HG02840 (cell line): Measurements from ENCODE around the gene PAK1.

Experiments used
- ATAC-seq: cut with Tn5 transposase; IDR thresholded peaks from one replicate; pipeline ENCODE4 v1.9.1; 2021; ENCODE audit warnings: mild to moderate bottlenecking, moderate library complexity, moderate number of reproducible peaks; ENCODE audit not compliant: unreplicated experiment, low FRiP score

PAK1 gene

DNA sequence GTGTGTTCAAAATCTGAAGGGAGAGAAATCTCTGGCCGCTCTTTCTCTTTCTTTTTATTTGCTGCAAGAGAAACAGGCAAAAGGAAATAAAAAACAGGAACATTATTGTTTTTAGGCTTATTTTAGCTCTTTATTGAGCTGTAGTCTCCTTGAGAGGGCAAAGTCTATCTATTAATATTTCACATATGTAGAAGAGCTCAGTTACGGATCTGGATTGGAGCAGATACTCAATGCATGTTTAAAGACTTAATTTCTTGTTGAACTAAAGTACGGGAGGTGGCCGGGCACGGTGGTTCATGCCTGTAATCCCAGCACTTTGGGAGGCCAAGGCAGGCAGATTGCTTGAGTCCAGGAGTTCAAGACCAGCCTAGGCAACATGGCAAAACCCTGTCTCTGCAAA, 94.0 kb downstream of the PAK1 start:
- no peak for ATAC-seq

- ATAC-seq = no peak
These were observed 94.6 kb downstream of the PAK1 start for GRCh38 chr11:77379253-77379652.

GRCh38 chr11:77377734-77378133, 96.2 kb downstream of the PAK1 start:
- ATAC-seq = no peak

DNA sequence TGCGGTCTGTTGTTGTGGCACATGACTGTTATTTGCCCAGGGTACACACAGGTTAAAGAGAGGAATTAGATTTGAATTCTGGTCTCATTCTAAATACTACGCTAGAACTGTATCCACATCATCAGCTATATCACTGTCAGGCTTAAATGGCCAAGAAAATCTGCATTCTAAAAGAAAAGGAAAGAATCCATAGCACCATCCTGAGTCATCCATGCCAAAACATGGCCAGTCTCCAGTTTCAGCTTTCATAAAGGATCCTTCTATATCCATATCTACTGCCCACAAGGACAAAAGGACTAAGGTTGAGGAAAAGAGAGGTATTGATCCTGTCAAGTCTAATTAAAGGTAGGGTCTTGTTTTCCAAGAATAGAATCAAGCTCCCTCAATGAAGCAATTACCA, 98.8 kb downstream of the PAK1 start:
- no peak for ATAC-seq

- ATAC-seq = no peak
These were observed 99.3 kb downstream of the PAK1 start for GRCh38 chr11:77374611-77375031.

DNA sequence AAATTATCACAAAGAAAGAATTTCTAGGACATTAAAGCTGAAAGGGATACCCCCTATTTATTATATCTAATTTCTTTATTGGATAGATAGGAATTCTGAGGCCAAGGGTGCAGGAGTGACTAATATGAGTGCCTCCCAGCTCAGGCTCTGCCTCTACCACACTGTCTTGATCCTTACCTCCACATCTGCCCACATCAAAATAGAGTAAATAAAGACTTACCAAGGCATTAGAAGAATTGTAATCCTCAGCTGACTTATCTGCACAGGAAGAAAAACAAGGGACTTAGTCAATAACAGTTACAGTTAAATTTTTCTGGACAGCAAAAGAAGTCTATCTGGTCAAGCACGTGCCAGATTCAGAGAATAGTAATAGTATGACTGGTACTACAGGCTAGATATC, 99.8 kb downstream of the PAK1 start:
- no peak for ATAC-seq

- no peak for ATAC-seq
These were observed 101.2 kb downstream of the PAK1 start for GRCh38 chr11:77372726-77373125.

DNA sequence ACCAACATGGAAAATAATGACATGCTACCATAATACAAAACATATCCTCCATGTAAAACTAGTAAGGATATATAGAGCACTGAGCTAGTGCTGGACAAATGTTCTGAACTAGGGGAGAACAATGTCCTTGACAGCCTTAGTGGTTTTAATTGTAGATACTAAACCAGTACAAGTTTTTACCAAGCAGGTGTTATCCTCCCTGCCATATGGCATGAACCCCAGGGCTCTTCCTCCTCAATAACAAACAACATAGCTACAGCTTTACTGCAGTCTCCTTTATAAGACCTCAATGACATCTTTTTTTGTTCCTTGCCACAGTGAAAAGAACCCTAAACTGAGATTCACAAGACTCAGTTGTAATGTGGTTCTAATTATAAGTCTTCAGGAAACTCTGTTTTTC, 102.2 kb downstream of the PAK1 start:
- no peak for ATAC-seq

GRCh38 chr11:77370217-77370616, 103.7 kb downstream of the PAK1 start:
- ATAC-seq = no peak

DNA sequence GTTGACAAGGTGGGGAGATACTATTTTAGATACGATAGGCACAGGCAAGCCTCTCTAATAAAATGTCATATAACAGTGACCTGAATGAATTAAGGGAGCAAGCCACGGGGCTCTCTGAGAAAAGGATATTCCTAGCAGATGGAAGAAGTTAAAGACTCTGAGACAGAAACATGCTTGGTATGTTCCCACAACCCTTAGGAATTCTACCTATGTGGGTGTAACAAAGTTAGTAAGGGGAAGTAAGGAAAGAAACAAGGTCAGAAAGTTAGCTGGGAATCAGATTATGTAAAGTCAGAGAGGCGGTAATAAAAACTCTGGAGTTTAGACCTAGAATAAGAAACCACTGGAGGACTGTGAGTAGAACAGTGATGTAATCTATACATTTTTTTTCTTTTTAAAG, 112.7 kb downstream of the PAK1 start:
- ATAC-seq = no peak

GRCh38 chr11:77359481-77359880, 114.4 kb downstream of the PAK1 start:
- no peak for ATAC-seq

DNA sequence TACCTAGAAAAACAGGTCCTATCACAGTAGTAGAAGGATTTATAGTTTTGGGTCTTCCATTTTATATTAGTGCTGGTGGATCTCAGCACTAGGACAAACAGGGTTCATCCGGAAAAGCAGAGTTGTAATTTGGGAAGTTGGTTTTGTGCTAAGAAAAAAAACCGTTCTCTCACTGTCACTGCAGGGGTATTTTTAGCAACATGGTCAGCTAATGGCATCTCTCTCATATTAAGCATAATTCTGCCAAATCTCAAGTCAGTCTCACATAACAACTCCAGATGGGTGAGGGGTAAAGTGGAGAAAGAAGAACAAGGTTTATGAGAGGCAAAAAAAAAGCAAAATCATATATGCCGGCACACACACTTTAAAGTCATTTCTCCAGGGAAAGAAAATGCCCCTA, 120.8 kb downstream of the PAK1 start:
- no peak for ATAC-seq

DNA sequence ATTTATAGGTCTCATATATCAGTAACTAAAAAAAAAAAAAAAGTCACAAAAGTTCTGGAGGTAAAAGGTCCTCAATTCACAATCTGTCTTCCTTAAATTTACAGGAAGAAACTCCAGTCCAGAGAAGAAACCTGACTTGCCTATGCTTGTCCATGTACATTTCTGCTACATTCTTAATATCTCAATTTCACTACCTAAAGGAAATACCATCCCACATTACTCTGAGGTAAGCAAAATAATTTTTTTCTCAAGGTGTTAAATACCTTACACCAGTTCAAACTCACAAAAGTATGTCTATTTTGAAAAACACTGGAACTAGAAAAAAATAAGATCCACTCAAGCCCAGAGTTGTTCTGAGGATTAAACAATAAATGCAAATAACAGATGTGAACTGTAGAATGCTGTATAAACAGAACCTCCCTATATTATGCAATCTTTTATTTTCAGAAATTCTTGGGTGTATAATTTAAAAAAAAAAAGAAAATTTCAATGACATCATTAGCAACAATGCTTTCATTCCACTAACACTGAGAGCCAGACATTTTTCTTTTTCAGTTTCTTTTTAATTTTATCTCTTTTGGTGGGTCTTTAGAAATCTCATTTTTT, 122.5 kb downstream of the PAK1 start:
- ATAC-seq = no peak

- ATAC-seq = no peak
These were observed 125.9 kb downstream of the PAK1 start for GRCh38 chr11:77347948-77348347.

DNA sequence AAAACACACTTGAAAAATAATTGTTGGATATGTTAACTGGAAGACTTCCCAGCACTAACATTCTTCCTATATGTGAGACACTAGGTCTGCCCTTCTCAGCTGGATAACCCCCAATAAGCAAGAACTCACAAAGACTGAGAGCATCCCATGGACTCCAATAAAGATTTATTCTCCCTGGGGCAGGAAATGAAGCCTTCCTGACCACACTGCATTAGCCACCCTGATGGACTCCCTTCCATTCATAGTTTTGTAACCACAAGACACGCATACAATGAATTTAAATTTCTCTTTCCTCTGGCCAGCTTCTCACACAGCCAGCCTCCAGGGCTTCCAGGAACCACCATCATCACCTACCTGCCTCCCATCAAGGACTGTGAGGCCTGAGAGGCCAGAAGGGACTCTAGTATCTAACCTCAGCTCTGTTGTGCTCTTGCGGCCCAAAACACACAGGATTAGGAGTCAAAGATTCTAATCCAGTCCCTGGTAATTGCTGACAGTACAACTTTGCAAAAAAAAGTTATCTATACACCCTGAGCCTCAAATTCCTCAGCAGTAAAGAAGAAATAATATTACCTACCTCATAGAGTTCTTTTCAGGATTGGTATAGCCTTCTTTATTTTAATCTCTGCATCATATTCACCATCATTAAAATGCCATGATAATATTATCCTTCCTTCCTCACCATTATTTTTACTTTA, 126.8 kb downstream of the PAK1 start:
- ATAC-seq = no peak

- no peak for ATAC-seq
These were observed 128.3 kb downstream of the PAK1 start for GRCh38 chr11:77345621-77346020.

- no peak for ATAC-seq
These were observed 133.4 kb downstream of the PAK1 start for GRCh38 chr11:77340501-77340900.

DNA sequence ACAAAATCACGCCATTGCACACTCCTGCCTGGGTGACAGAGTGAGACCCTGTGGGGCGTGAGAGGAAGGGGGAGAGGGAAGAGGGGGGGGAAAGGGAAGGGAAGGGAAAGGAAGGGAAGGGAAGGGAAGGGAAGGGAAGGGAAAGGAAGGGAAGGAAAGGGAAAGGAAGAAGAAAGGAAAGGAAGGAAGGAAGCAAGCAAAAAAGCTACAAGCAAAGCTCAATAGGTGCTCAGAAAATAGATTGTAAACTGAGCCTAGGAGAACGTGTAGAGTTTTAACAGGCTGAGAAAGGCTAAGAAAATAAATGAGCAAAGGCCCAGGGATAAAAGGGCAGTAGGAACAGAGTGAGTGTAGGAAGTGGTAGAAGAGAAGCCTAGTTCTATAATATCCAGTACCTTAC, 141.6 kb downstream of the PAK1 start:
- ATAC-seq = no peak

DNA sequence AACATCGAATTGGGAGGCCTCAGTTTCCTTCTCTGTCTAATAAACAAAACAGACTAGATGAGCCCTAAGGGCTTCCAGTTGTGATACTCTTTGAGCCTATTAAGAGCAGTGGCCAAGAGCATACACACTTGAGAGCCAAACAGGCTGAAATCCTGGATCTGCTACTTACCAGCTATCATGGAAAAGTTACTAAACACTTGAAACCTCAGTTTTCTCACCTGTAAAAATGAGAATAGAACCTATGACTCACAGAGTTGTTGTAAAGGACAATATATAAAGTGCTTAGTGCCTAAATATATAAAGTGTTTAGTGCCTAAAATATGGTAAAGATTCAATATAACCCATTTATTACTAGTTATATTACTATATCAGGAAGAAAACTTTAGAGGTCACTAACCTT, 148.7 kb downstream of the PAK1 start:
- no peak for ATAC-seq

DNA sequence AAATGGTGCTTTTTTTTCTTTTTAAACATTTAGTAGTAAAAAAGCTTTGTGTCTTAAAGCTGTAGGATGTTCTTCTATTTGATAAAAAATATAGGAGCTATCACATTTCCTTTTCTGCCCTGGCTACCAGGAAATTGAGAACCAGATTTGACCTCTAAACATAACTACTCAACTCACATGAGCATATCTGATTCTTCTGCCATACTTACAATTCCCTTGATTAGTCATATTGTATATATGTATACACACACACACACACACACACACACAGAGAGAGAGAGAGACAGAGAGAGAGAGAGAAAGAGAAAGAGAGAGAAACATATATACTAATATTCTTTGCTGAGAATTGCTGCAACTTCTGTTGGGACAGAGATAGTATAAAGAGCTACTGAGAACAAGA, 149.4 kb downstream of the PAK1 start:
- ATAC-seq = no peak

GRCh38 chr11:77322926-77323590, 150.8 kb downstream of the PAK1 start:
- no peak for ATAC-seq

DNA sequence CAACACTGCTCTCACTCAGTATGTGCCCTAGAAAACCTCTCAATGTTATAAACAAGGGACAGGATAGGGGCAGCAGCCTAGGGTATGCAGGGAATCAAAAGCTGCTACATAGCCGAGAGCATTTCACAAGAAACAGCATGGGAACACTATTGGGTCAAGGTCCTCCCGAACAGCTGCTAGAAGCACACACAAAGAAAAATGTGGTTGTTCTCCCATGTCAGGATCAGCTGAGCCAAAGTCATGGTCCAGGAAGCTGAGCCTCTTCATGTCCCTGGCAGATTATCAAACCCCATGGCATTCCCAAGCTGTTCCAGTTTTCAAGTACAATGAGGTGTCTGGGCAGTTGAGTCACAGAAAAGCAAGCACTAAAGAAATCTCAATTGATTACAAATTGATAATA, 151.4 kb downstream of the PAK1 start:
- no peak for ATAC-seq
